ENCODE results near the gene MSANTD4.
"Not testable (repeated sequence)": the region's sequence is repeated elsewhere in the genome, so short reads cannot be mapped to it uniquely, and the experiment has no call there.

MSANTD4 gene

GRCh38 chr11:106031202-106031810 is 9.3 kb upstream of the MSANTD4 start:
- no peak overlapping the region for H3K4me3 ChIP-seq (ENCODE audit: low read length)
- TF ChIP-seq ZNF274 (IDR thresholded peaks at IDR 0.05; ENCODE audit: low read depth, low read length) = no peak

- no peak for TF ChIP-seq ZNF274 (IDR thresholded peaks at IDR 0.05; ENCODE audit: low read depth, low read length)
- no peak overlapping the region for H3K4me3 ChIP-seq (ENCODE audit: low read length)
These were observed 8.6 kb upstream of the MSANTD4 start for GRCh38 chr11:106030609-106031008.

- H3K4me3 ChIP-seq (ENCODE audit: low read length) = peak overlapping the region; percentile 66
- no peak for TF ChIP-seq ZNF274 (IDR thresholded peaks at IDR 0.05; ENCODE audit: low read depth, low read length)
These were observed 795 bp upstream of the MSANTD4 start for GRCh38 chr11:106022795-106023275.

- peak overlapping the region; percentile 80 for H3K4me3 ChIP-seq (ENCODE audit: low read length)
- no peak for TF ChIP-seq ZNF274 (IDR thresholded peaks at IDR 0.05; ENCODE audit: low read depth, low read length)
These were observed 666 bp downstream of the MSANTD4 start for GRCh38 chr11:106021181-106021966.

GRCh38 chr11:106017093-106017492 is 4.9 kb downstream of the MSANTD4 start:
- TF ChIP-seq ZNF274 (IDR thresholded peaks at IDR 0.05; ENCODE audit: low read depth, low read length) = no peak
- no peak overlapping the region for H3K4me3 ChIP-seq (ENCODE audit: low read length)

- H3K4me3 ChIP-seq (ENCODE audit: low read length) = no peak overlapping the region
- no peak for TF ChIP-seq ZNF274 (IDR thresholded peaks at IDR 0.05; ENCODE audit: low read depth, low read length)
These were observed 7.0 kb downstream of the MSANTD4 start for GRCh38 chr11:106015066-106015465.

- TF ChIP-seq ZNF274 (IDR thresholded peaks at IDR 0.05; ENCODE audit: low read depth, low read length) = no peak
- no peak overlapping the region for H3K4me3 ChIP-seq (ENCODE audit: low read length)
These were observed 7.4 kb downstream of the MSANTD4 start for GRCh38 chr11:106014620-106015019.

- no peak overlapping the region for H3K4me3 ChIP-seq (ENCODE audit: low read length)
- no peak for TF ChIP-seq ZNF274 (IDR thresholded peaks at IDR 0.05; ENCODE audit: low read depth, low read length)
These were observed 8.0 kb downstream of the MSANTD4 start for GRCh38 chr11:106014035-106014434.

- no peak overlapping the region for H3K4me3 ChIP-seq (ENCODE audit: low read length)
- TF ChIP-seq ZNF274 (IDR thresholded peaks at IDR 0.05; ENCODE audit: low read depth, low read length) = no peak
These were observed 9.3 kb downstream of the MSANTD4 start for GRCh38 chr11:106012744-106013143.

- no peak overlapping the region for H3K4me3 ChIP-seq (ENCODE audit: low read length)
- TF ChIP-seq ZNF274 (IDR thresholded peaks at IDR 0.05; ENCODE audit: low read depth, low read length) = no peak
These were observed 10.6 kb downstream of the MSANTD4 start for GRCh38 chr11:106011481-106011880.

- not testable (repeated sequence) for H3K4me3 ChIP-seq (ENCODE audit: low read length)
These were observed 18.9 kb downstream of the MSANTD4 start for GRCh38 chr11:106003094-106003493.

- H3K4me3 ChIP-seq (ENCODE audit: low read length) = no peak overlapping the region
- TF ChIP-seq ZNF274 (IDR thresholded peaks at IDR 0.05; ENCODE audit: low read depth, low read length) = no peak
These were observed 20.6 kb downstream of the MSANTD4 start for GRCh38 chr11:106001304-106002012.

GRCh38 chr11:105991888-105992287 is 30.2 kb downstream of the MSANTD4 start:
- no peak for TF ChIP-seq ZNF274 (IDR thresholded peaks at IDR 0.05; ENCODE audit: low read depth, low read length)
- H3K4me3 ChIP-seq (ENCODE audit: low read length) = no peak overlapping the region

- H3K4me3 ChIP-seq (ENCODE audit: low read length) = no peak overlapping the region
- TF ChIP-seq ZNF274 (IDR thresholded peaks at IDR 0.05; ENCODE audit: low read depth, low read length) = no peak
These were observed 32.9 kb downstream of the MSANTD4 start for GRCh38 chr11:105989124-105989523.

- no peak overlapping the region for H3K4me3 ChIP-seq (ENCODE audit: low read length)
- no peak for TF ChIP-seq ZNF274 (IDR thresholded peaks at IDR 0.05; ENCODE audit: low read depth, low read length)
These were observed 33.8 kb downstream of the MSANTD4 start for GRCh38 chr11:105988197-105988596.
